ENCODE results near the gene GMDS. TPM values are rescaled to one million over a fixed set of nuclear protein-coding genes. Genes with fewer than 3 reads are reported as not detected.

GMDS gene
- total and polyA plus RNA-seq, 2 donors (not counting 3 experiments of a cell fraction or from before 2014, with no cell fraction given), result 9.8 to 23.5 TPM

GRCh38 chr6:1749041-1749440, 496.4 kb downstream of the GMDS start:
- H3K4me1 ChIP-seq (ENCODE audit: control insufficient read depth, extremely low read depth, insufficient read depth, low read length), result peaks cover 7% of the 10 kb centered on the region
- H3K9ac ChIP-seq (replicated peaks; ENCODE audit: extremely low read depth, insufficient read depth, low read length), result no peak overlapping the region
- H3K4me2 ChIP-seq (ENCODE audit: insufficient read depth, low read length), result no peak overlapping the region
- no peak overlapping the region for H3K4me3 ChIP-seq (replicated peaks in 1 of 3; ENCODE audit: insufficient read depth in 1 of 3, low read depth in 1 of 3, low read length in 3 of 3)
- no peaks in the 10 kb centered on the region for H3K9me3 ChIP-seq (replicated peaks; ENCODE audit: control insufficient read depth, insufficient read depth, low read length)
- no peaks in the 10 kb centered on the region for H4K20me1 ChIP-seq (replicated peaks; ENCODE audit: control insufficient read depth, extremely low read depth, insufficient read depth, low read length)
- DNase-seq (ENCODE audit: low read depth, low spot score), result no peak
- H3K27me3 ChIP-seq (ENCODE audit: control insufficient read depth in 2 of 2, insufficient read depth in 2 of 2, low read length in 2 of 2), result no peaks in the 10 kb centered on the region
- TF ChIP-seq JUN (IDR thresholded peaks at IDR 0.05; ENCODE audit: borderline replicate concordance, insufficient read depth, insufficient read length, low read depth) (no peak), MYC (IDR thresholded peaks at IDR 0.05; ENCODE audit: low read depth, low read length) (no peak), FOS (IDR thresholded peaks at IDR 0.05; ENCODE audit: borderline replicate concordance, insufficient read depth, low read length) (no peak), POLR2AphosphoS5 (IDR thresholded peaks at IDR 0.05; ENCODE audit: insufficient read depth, low read depth, low read length) (no peak), GATA2 (IDR thresholded peaks at IDR 0.05; ENCODE audit: insufficient read depth, insufficient read length, low read depth, low read length) (no peak), EZH2 (IDR thresholded peaks at IDR 0.05; ENCODE audit: borderline replicate concordance, low read depth, low read length, severe bottlenecking) (no peak), POLR2A (IDR thresholded peaks at IDR 0.05; ENCODE audit: low read depth, low read length) (no peak), MAX (IDR thresholded peaks at IDR 0.05; ENCODE audit: insufficient read depth, insufficient read length) (no peak), CTCF (IDR thresholded peaks at IDR 0.05; ENCODE audit: extremely low read depth in 1 of 2, insufficient read depth in 1 of 2, low read depth in 1 of 2, low read length in 2 of 2) (no peak)
- H3K9me1 ChIP-seq (replicated peaks; ENCODE audit: control insufficient read depth, extremely low read depth, insufficient read depth, low read length), result no peaks in the 10 kb centered on the region
- H2AFZ ChIP-seq (ENCODE audit: low read depth, low read length), result no peak overlapping the region
- ChIA-PET POLR2A (no interaction called here), CTCF (no interaction called here)
- H3K27ac ChIP-seq (ENCODE audit: insufficient read depth, low read depth, low read length), result no peak overlapping the region
- BruUV-seq (replicated peaks), result no TSS peak
- intact Hi-C loops (cut with micrococcal nuclease) (no loop called here), dilution Hi-C loops (cut with MboI; ENCODE audit: extremely low pct_ligation_motif_present, low sequenced_read_pairs) (no loop called here)
- no peaks in the 10 kb centered on the region for H3K79me2 ChIP-seq (ENCODE audit: control insufficient read depth, insufficient read depth, low read length)
- no peaks in the 10 kb centered on the region for H3K36me3 ChIP-seq (ENCODE audit: control insufficient read depth in 2 of 2, extremely low read depth in 1 of 2, insufficient read depth in 2 of 2, low read length in 2 of 2)
- FAIRE-seq, result no peak

Data from endothelial cell of umbilical vein (primary cell).